HG03469 (cell line): ENCODE data around the gene PPL.

ENCODE experiments used
- ATAC-seq: cut with Tn5 transposase; IDR thresholded peaks from one replicate; pipeline ENCODE4 v1.9.1; 2021; ENCODE audit warnings: mild to moderate bottlenecking, moderate library complexity, moderate number of reproducible peaks; ENCODE audit not compliant: unreplicated experiment

The PPL gene

DNA sequence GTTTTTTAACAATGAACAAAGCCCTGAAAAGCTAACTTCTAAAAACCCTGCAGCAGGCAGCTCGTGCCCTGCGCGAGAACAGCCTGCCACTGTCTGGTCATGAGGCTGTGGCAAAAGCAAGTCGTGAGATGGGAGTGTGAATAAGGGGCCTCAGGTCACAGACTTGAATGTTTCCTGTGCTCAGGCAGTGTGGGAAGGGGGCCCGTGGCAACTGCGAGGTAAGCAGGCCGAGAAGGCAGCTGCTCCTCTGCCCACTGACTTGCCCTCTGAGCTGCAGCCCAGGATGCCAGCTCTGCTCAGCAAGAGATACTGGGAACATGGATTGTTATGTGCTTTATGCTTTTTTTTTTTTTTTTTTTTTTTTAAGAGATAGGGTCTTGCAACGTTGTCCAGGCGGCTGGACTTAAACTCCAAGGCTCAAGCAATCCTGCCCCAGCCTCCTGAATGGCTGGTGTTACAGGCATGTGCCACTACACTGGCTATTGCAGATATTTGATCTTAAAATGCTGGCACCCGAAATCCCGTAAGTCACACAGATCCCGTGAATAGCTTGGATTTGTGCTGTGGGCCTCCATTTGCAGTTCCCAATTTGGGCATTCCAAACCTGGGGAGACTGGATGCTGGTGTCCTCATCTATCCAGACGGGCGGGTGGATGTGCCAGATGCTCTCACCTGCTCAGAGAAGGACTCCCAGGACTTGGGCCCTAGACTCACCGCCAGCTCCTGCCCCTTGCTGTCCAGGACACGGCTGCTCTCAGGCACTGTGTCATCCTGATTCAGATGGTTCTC lies 45.7 kb downstream of the PPL start:
- no peak for ATAC-seq

DNA sequence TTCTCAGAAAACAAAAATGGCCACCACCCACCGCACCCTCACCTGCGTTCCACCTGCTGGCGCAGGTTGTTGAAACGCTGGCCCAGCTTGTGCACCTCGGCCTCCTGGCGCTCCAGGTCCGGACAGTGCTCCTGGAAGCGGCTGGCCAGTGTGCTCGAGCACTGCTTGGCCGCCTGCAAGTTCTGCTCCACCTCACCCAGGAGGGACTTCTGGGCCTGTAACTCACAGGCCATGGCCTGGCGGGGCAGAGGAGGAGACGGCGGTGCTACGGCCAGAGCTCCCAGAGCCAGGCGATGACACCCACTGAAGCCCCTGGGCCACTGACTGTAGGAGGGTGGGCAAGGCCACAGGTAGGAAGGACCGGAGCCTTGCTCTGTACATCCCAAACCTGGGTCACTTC lies 46.3 kb downstream of the PPL start:
- ATAC-seq = no peak

DNA sequence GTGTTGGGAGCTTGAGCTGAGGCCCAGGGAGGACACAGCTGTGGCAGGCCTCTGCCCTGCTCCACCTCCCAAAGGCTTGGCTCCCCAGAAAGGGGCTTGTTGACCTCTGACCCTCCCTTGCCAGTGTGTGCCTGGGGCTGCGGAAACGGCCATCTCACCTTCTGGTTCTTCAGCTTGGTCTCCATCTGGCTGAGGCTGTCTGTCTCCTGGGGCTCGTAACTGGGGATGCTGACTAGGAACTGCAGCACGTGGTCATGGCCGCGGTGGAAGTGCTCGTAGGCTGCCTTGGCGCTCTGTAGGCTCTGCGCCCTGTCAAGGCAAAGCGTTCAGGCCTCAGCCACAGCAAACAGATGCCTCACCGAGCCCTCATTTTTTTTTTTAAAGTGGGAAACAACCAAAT lies 46.9 kb downstream of the PPL start:
- ATAC-seq = no peak

GRCh38 chr16:4888428-4889135 lies 48.4 kb downstream of the PPL start:
- no peak for ATAC-seq

GRCh38 chr16:4886151-4886550 lies 50.8 kb downstream of the PPL start:
- no peak for ATAC-seq

GRCh38 chr16:4884972-4885874 lies 51.7 kb downstream of the PPL start:
- no peak for ATAC-seq

- no peak for ATAC-seq
These were observed 52.7 kb downstream of the PPL start for GRCh38 chr16:4884209-4884608.

GRCh38 chr16:4883501-4883900 lies 53.4 kb downstream of the PPL start:
- no peak for ATAC-seq

- no peak for ATAC-seq
These were observed 54.2 kb downstream of the PPL start for GRCh38 chr16:4882633-4883285.

GRCh38 chr16:4882000-4882632 lies 54.8 kb downstream of the PPL start:
- ATAC-seq = no peak

DNA sequence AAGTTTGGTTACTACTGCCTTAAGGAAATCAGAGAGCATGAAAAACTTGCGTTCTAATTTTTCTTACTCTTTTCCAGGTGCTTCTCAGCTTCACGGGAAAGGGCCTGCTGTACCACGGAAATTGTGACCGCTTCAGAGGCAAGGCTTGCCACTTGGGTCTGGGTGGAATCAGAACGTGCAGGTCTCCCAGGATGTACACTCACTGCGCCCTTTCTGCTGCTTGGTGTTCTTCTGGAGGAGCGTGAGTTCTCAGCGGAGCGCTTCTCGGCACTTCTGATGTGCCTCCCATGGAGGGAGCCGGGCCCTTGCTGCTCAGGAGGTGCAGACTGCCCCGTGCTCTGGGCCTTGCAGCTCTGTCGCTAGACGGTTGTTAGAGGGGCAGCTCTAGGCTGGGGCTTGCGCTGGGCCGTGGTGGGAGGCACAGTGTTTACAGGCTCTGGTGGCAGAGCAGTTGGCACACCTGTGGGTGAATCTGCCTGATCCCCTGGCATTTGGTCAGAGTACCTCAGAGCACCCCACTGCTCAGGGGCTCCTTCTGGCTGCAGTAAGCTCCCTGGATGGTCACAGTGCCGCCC lies 56.9 kb downstream of the PPL start:
- no peak for ATAC-seq

DNA sequence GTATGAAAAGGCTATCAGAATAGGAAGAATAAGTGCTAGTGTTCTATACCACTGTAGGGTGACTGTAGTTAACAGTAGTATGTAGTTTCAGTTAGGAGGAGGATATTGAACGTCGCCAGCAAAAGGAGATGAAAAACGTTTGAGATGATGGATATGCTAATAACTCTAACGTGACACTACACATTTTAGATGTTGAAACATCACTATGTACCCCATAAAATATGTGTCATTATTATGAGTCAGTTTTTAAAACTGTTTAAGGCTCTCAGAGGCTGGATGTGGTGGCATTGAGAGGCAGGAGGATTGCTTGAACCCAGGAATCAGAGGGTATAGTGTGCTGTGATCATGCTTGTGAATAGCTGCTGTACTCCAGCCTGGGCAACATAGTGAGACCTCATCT lies 57.9 kb downstream of the PPL start:
- ATAC-seq = no peak

GRCh38 chr16:4877380-4877685 lies 59.6 kb downstream of the PPL start:
- no peak for ATAC-seq

GRCh38 chr16:4876646-4877379 lies 60.1 kb downstream of the PPL start:
- ATAC-seq = no peak

- no peak for ATAC-seq
These were observed 62.3 kb downstream of the PPL start for GRCh38 chr16:4874666-4875065.

DNA sequence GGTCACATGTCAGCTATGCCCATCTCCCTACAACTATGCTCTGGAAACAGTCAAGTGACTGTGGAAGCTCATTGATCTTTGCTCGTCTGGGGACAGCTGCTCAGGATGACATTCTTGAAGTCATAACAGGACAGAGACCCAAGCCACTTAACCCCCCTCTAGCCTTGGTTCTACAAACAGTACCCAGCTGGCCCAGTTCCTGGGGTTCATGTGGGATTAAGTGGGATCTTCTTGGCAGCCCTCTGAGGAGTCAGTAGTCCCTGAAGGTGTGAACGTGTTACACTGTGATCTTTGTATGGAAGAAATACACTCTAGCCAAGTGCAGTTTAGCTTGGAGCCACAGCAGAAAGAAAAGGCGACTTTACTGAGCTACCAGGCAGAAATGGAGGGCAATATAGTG lies 63.9 kb downstream of the PPL start:
- ATAC-seq = no peak

- ATAC-seq = no peak
These were observed 65.9 kb downstream of the PPL start for GRCh38 chr16:4871071-4871470.

DNA sequence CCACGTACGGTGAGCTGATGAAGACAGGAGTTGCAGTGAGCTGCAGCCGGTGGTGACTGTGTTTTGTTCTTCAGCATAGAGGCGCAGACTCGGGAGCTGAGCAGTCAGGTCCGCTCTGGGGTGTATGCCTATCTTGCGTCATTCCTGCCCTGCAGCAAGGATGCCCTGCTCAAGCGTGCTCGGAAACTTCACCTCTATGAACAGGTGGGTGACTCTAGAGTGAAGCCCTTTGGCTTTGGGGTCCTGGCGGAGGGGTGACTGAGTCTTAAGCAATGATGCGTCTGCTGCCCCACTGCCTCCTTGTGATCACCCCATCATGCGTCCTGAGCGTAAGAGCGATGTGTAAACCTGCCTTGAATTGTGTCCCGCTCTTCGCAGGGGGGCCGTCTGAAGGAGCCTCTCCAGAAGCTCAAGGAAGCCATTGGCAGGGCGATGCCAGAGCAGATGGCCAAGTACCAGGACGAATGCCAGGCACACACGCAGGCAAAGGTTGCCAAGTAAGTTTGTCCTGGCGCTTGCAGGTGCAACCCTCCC lies 66.7 kb downstream of the PPL start:
- ATAC-seq = no peak

DNA sequence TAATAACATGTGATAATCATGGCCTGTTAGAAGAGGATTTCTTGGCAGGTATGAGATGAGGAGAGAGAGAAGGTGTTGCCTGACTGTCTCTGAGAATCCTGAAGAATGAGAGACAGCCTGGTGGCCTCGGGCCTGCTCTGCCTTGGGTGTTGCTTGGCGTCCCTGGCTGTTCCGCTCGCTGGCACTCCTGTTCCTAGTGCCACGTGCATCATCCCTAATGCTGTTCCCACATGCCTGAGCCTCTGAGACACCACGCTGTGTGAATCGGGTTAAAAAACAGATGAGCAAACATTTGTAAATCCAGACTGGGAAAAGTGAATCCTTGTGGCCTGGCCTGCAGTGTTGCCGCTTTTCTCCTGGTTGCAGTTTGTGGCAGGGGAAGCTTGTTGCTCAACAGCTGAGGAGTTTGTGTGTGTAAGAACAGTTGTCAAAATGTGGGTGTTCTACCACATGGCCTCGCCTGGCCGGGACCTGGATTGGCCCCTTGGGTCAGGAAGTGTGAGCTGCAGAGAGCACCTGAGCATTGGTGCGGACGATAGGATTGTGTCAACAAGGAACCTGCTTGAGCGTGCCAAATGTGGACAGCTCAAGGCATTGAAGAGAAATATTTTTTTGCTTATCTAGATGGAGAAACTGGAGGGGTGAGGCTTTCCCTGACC lies 67.7 kb downstream of the PPL start:
- no peak for ATAC-seq
